Measurements from ENCODE around the gene TRIM14. TPM values are rescaled to one million over a fixed set of nuclear protein-coding genes. Genes with fewer than 3 reads are reported as not detected.

Gene TRIM14
- total RNA-seq, 3 donors from 2014 or later (not counting 1 experiment from before 2014, with no cell fraction given), result 45.1 to 66.5 (median 65.3) TPM

DNA sequence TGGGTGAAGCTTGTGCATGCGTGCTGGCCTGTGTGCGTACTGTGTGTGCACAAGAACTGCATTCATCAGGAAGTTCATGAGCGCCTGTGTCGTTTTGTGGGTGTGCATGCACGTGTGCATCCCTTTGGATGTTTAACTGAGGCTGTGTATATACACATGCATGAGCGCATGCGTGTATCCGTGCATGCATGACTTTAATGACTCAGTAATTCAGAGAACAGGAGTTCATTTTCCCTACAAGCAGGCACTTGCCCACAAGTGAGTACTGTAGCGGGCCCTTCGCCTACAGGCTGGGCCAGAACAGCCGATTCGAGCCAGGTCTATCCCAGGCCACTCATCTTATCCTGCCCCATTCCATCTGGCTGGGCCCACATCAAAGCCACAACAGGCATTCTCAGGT, 43.6 kb upstream of the TRIM14 start:
- Histone ChIP-seq H3K4me1 (ENCODE audit: control insufficient read depth, insufficient read depth, low read length) (peaks cover 30% of the 10 kb centered on the region), H3K4me3 (ENCODE audit: low read length) (no peak overlapping the region), H3K27me3 (ENCODE audit: control insufficient read depth, insufficient read depth, low read length) (no peaks in the 10 kb centered on the region), H3K27ac (ENCODE audit: low read length) (no peak overlapping the region), H3K36me3 (ENCODE audit: control insufficient read depth, insufficient read depth, low read length) (no peaks in the 10 kb centered on the region), H3K9me3 (ENCODE audit: control insufficient read depth, insufficient read depth, low read length) (no peaks in the 10 kb centered on the region)
- no peak overlapping the region for H3K4me3 Mint-ChIP-seq
- ATAC-seq (no peak), DNase-seq (no peak)
- intact Hi-C loops (cut with micrococcal nuclease), result no loop called here
- WGBS (ENCODE audit: insufficient coverage), result 96% methylated on average over 12 of the region's 12 CpGs
- peaks cover 19 to 30% of the 10 kb centered on the region in 2 donors for H3K4me1 Mint-ChIP-seq
- TF ChIP-seq, protein P1, sequence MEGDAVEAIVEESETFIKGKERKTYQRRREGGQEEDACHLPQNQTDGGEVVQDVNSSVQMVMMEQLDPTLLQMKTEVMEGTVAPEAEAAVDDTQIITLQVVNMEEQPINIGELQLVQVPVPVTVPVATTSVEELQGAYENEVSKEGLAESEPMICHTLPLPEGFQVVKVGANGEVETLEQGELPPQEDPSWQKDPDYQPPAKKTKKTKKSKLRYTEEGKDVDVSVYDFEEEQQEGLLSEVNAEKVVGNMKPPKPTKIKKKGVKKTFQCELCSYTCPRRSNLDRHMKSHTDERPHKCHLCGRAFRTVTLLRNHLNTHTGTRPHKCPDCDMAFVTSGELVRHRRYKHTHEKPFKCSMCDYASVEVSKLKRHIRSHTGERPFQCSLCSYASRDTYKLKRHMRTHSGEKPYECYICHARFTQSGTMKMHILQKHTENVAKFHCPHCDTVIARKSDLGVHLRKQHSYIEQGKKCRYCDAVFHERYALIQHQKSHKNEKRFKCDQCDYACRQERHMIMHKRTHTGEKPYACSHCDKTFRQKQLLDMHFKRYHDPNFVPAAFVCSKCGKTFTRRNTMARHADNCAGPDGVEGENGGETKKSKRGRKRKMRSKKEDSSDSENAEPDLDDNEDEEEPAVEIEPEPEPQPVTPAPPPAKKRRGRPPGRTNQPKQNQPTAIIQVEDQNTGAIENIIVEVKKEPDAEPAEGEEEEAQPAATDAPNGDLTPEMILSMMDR (IDR thresholded peaks at IDR 0.05), result no peak
- H3K36me3 Mint-ChIP-seq, result no peaks in the 10 kb centered on the region
- H3K9me3 Mint-ChIP-seq, result no peaks in the 10 kb centered on the region
- H3K27ac Mint-ChIP-seq, result no peak overlapping the region
- H3K27me3 Mint-ChIP-seq (ENCODE audit: low read depth in 2 of 2), result no peaks in the 10 kb centered on the region

DNA sequence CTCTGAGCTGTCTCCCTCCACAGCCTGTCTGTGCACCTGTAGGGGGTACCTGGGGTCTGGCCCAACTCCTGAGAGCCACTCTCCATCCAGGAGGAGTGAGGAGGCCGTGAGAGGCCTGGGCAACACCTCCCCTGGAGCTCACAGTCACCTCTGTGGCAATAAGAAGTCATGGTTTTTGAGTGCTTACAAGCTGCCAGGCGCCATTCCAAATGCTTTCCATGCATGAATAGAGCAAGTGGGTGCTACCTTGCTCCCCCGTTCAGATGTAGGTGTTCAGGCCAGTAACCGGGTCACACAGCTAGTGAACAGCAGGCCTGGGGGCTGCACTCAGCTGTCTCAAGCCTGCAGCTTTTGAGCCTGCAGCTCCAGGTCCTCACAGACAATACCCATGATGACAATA, 42.8 kb upstream of the TRIM14 start:
- H3K9me3 ChIP-seq (ENCODE audit: control insufficient read depth, insufficient read depth, low read length), result no peaks in the 10 kb centered on the region
- Mint-ChIP-seq H3K36me3 (no peaks in the 10 kb centered on the region), H3K4me3 (no peak overlapping the region), H3K27ac (no peak overlapping the region), H3K27me3 (ENCODE audit: low read depth in 2 of 2) (no peaks in the 10 kb centered on the region), H3K4me1 (peaks cover 19 to 30% of the 10 kb centered on the region in 2 donors), H3K9me3 (no peaks in the 10 kb centered on the region)
- no peak overlapping the region for H3K27ac ChIP-seq (ENCODE audit: low read length)
- WGBS (ENCODE audit: insufficient coverage), result 93% methylated on average over 4 of the region's 4 CpGs
- intact Hi-C loops (cut with micrococcal nuclease), result no loop called here
- H3K4me1 ChIP-seq (ENCODE audit: control insufficient read depth, insufficient read depth, low read length), result peaks cover 30% of the 10 kb centered on the region
- ATAC-seq, result no peak
- DNase-seq, result no peak
- TF ChIP-seq, protein P1 (IDR thresholded peaks at IDR 0.05), result no peak
- H3K4me3 ChIP-seq (ENCODE audit: low read length), result no peak overlapping the region
- H3K36me3 ChIP-seq (ENCODE audit: control insufficient read depth, insufficient read depth, low read length), result no peaks in the 10 kb centered on the region
- no peaks in the 10 kb centered on the region for H3K27me3 ChIP-seq (ENCODE audit: control insufficient read depth, insufficient read depth, low read length)

DNA sequence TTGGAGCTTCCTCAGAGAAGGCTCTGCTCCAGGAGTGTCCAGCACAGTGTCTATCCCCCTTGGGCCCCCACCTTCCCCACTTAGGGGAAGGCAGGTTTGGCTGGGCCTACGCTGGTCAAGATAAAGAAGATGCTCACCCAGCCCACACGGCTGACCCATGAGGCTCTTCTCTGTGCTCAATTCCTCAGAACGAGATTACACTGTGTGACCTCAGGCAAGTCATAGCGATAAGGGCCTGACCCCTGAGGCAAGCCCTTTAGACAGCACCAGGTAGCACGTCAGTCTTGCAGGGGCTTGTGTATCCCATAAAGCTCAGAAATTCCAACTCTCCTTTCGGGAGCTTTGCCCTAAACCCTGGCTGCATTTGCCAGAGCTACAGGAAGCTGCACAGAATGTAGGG, 40.8 kb upstream of the TRIM14 start:
- H3K4me1 Mint-ChIP-seq, result peaks cover 19 to 30% of the 10 kb centered on the region in 2 donors
- TF ChIP-seq, protein P1 (IDR thresholded peaks at IDR 0.05), result no peak
- Histone ChIP-seq H3K4me3 (ENCODE audit: low read length) (no peak overlapping the region), H3K27ac (ENCODE audit: low read length) (no peak overlapping the region), H3K36me3 (ENCODE audit: control insufficient read depth, insufficient read depth, low read length) (no peaks in the 10 kb centered on the region), H3K27me3 (ENCODE audit: control insufficient read depth, insufficient read depth, low read length) (no peaks in the 10 kb centered on the region), H3K9me3 (ENCODE audit: control insufficient read depth, insufficient read depth, low read length) (no peaks in the 10 kb centered on the region), H3K4me1 (ENCODE audit: control insufficient read depth, insufficient read depth, low read length) (peaks cover 27% of the 10 kb centered on the region)
- WGBS (ENCODE audit: insufficient coverage), result 97% methylated on average over 6 of the region's 6 CpGs
- no peaks in the 10 kb centered on the region for H3K27me3 Mint-ChIP-seq (ENCODE audit: low read depth in 2 of 2)
- ATAC-seq (no peak), DNase-seq (no peak)
- no peak overlapping the region for H3K4me3 Mint-ChIP-seq
- peak overlapping the region in 1 of 2 donors; percentile 60 for H3K27ac Mint-ChIP-seq
- H3K9me3 Mint-ChIP-seq, result no peaks in the 10 kb centered on the region
- H3K36me3 Mint-ChIP-seq, result no peaks in the 10 kb centered on the region
- intact Hi-C loops (cut with micrococcal nuclease), result no loop called here

DNA sequence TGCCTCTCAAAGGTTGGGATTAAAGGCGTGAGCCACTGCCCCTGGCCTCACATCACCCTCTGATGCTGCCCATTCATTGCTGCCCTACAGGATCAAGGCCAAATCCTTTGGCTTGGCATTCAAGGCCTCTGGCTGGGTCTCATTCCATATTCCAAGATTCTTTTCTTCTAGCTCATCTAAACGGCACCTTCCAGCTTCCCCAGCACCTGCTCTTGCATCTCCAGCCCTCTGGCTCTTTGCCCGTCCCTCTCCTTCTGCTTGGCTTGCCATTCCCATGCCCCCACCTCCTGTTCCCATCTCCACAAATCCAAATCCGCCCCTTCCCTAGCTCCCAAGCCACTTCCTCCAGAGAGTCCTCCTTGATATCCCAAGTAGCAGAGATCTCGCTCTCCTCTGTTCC, 40.3 kb upstream of the TRIM14 start:
- H3K4me1 ChIP-seq (ENCODE audit: control insufficient read depth, insufficient read depth, low read length), result peaks cover 22% of the 10 kb centered on the region
- ATAC-seq (no peak), DNase-seq (no peak)
- WGBS (ENCODE audit: insufficient coverage), result 95% methylated on average over 5 of the region's 5 CpGs
- H3K9me3 ChIP-seq (ENCODE audit: control insufficient read depth, insufficient read depth, low read length), result no peaks in the 10 kb centered on the region
- no peaks in the 10 kb centered on the region for H3K27me3 Mint-ChIP-seq (ENCODE audit: low read depth in 2 of 2)
- no peaks in the 10 kb centered on the region for H3K9me3 Mint-ChIP-seq
- no peak overlapping the region for H3K27ac ChIP-seq (ENCODE audit: low read length)
- H3K36me3 ChIP-seq (ENCODE audit: control insufficient read depth, insufficient read depth, low read length), result no peaks in the 10 kb centered on the region
- no peak overlapping the region for H3K4me3 Mint-ChIP-seq
- H3K27me3 ChIP-seq (ENCODE audit: control insufficient read depth, insufficient read depth, low read length), result no peaks in the 10 kb centered on the region
- no peak overlapping the region for H3K4me3 ChIP-seq (ENCODE audit: low read length)
- H3K27ac Mint-ChIP-seq, result peak overlapping the region in 1 of 2 donors; percentile 60
- intact Hi-C loops (cut with micrococcal nuclease), result no loop called here
- TF ChIP-seq, protein P1 (IDR thresholded peaks at IDR 0.05), result no peak
- no peaks in the 10 kb centered on the region for H3K36me3 Mint-ChIP-seq
- H3K4me1 Mint-ChIP-seq, result peaks cover 18 to 27% of the 10 kb centered on the region in 2 donors
